EH (cell line): ENCODE results near the gene SLC25A24.

Source experiments
- DNase-seq: peaks from one replicate; pipeline ENCODE4 v3.0.0-alpha.2; 2015; ENCODE audit warnings: low read depth

Gene SLC25A24

DNA sequence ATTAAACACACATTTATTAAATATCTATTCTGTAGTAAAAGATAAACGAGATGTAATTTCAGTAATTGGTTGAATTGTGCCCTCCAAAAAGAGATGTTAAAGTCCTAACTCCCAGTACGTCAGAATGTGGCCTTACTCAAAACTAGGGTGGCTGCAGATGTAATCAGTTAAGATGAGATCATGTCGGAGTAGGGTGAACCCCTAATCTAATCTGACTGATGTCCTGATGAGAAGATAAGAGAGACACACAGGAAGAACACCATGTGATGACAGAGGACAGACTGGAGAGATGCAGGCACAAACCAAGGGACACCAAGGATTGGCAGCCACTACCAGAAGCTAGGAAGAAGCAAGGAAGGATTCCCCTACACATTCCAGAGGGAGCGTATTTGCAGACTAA, 104.1 kb downstream of the SLC25A24 start:
- DNase-seq: no peak

DNA sequence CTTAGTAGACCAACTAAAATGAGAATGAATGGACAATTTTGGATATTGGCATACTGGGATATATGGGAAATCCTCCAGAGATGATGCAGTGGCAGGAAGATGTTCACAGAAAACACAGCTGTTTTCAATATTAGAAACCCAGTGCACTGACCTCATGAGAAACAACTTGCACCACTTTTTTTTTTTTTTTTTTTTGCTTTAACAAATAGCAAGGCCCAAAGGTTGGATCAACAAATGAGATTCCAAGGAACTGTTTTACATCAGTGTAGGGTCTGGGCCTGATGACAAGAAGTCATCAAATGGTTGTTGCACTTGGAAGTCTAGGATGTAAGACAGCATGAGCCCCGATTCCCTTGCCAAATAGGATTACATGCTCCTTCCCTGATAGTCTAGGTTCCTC, 110.7 kb downstream of the SLC25A24 start:
- DNase-seq: peak; percentile 0

GRCh38 chr1:108085628-108086027, 114.5 kb downstream of the SLC25A24 start:
- no peak for DNase-seq

DNA sequence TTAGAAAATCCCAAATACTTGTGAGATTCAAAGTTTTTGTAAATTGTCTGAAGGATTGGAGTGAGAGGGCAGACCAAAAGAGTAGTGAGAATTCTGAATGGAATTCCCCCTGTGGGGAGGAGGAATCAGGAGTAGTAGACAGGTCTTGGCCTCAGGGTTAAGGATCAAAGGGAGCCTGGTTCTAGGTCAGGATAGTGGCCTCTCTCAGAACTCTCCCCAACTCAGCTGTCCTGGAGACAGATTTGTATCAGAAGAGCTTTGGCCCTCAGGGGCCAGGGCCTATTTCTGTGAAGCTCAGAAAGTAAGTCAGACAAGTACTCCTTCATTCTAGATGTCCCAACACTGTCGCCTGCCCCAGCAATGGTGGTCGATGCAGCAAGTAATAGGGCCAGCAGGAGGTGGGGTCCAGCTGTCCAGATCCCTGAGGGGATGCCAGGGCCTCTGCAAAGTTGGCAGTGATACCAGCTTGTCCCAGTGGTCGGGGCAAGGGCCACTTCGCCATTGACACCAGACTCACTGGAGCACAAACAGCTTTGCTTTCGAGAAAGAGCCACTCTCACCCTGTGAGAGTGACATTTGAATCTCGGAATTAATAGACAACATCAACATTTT, 115.2 kb downstream of the SLC25A24 start:
- no peak for DNase-seq
